GM03348 (cell line): Measurements from ENCODE around the gene SRL.
"Not testable (repeated sequence)": the region's sequence is repeated elsewhere in the genome, so short reads cannot be mapped to it uniquely, and the experiment has no call there.

Source experiments
- DNase-seq: peaks from one replicate; pipeline ENCODE4 v3.0.0; 2012; ENCODE audit warnings: low spot score

SRL gene

GRCh38 chr16:4260360-4260759, 18.5 kb upstream of the SRL start:
- no peak for DNase-seq

- no peak for DNase-seq
Measured at GRCh38 chr16:4257646-4258556, 16.0 kb upstream of the SRL start.

GRCh38 chr16:4253394-4254150, 11.7 kb upstream of the SRL start:
- peak; percentile 100 for DNase-seq

DNA sequence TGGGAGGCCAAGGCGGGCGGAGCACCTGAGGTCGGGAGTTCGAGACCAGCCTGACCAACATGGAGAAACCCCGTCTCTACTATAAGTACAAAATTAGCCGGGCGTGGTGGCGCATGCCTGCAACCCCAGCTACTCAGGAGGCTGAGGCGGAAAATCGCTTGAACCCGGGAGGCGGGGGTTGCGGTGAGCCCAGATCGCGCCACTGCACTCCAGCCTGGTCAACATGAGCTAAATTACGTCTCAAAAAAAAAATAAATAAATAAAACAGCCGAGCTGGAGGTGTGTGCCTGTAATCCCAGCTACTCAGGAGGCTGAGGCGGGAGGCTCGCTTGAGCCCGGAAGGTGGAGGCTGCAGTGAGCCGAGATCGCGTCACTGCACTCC, 11.1 kb upstream of the SRL start:
- DNase-seq: not testable (repeated sequence)

- no peak for DNase-seq
Measured at GRCh38 chr16:4249530-4250308, 7.8 kb upstream of the SRL start.

- DNase-seq: no peak
Measured at GRCh38 chr16:4247460-4247784, 5.5 kb upstream of the SRL start.

GRCh38 chr16:4246777-4247459, 5.0 kb upstream of the SRL start:
- no peak for DNase-seq

DNA sequence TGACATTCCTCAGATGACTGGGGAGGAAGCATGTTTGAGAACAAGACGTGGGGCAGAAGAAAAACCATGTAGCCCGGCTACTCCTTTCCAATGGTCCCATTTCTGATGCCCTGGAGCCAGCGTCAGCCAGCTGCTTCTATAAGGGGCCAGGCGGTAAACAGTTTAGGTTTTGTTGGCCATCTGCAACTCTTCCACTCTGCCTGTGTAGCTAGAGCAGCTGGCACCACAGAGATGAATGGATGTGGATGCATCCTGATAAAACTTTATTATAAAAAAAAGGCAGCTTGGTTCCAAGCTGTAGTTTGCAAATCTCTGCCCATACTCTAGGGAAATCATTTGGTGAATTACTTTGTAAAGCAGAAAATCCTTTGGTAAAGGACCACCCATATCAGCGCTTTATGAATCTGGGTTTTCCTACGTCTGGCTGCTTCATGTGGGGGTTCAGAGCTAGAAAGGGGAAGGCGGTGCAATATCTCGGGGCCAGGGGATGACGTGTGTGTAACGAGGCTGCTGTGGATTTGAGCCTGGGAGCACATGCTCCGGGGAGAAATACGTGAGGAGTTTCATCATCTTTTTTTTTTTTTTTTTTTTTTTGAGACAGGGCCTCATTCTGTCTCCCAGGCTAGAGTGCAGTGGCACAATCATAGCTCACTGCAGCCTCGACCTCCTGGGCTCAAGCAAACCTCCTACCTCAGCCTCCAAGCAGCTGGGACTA, 3.4 kb upstream of the SRL start:
- peak; percentile 37 for DNase-seq

GRCh38 chr16:4244254-4245076, 2.6 kb upstream of the SRL start:
- no peak for DNase-seq

DNA sequence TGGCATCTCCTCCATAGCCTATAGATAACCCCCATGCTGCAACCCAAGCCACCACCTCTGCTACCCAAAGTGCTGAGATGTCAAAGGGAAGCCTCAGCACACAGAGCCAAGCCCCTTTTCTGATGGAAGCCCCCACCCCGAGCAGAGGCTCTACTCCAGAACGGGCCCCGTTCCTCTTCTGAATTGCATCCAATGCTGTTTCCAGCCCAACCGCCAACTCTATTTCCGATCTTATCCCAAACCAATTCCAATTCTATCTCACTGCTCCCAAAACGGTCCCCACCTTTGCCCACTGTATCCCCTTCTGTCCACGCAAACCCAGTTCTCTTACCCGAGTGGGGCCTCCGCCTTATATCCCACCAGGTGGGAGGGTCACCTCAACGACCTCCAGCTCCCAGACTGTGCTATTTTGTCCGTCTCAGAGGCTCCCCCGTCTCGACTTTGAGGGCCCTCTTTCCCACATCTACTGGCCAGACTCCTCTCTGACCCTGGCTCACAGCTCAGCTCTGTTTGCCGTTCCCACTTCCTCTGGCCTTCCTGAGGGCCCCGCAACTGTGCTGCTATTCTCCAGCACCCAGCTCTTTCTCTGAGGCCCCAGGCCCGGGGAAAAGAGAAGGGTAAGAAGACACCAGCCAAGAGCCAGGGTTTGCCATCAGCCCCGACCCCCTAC, 487 bp downstream of the SRL start:
- DNase-seq: no peak

GRCh38 chr16:4240624-4241023, 1.3 kb downstream of the SRL start:
- DNase-seq: no peak

DNA sequence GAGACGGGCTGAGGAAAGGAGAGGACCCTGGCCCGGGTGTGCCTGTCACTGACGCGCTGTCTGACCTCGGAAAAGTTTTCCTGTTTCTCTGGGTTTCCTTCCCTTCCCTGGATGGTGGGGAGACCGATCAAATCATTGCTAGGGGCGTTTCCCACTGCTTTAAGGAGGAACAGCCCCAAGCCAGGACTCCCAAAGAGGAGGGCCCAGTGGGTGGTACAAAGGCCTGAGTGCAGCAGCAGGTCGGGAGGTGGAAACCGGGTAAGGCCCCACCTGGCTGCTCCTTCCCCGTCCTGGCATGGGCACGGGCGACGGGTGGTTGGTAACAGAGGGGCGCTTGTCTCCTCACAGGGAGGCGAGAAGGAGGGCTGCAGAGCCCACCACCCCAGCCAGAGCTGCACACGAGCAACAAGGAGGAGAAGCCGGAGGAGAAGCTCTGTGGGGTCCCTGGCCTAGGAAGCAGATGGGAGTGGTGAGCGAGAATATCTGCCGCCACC, 2.2 kb downstream of the SRL start:
- DNase-seq: no peak

- DNase-seq: no peak
Measured at GRCh38 chr16:4239020-4239419, 2.9 kb downstream of the SRL start.

GRCh38 chr16:4233431-4233830, 8.4 kb downstream of the SRL start:
- no peak for DNase-seq

DNA sequence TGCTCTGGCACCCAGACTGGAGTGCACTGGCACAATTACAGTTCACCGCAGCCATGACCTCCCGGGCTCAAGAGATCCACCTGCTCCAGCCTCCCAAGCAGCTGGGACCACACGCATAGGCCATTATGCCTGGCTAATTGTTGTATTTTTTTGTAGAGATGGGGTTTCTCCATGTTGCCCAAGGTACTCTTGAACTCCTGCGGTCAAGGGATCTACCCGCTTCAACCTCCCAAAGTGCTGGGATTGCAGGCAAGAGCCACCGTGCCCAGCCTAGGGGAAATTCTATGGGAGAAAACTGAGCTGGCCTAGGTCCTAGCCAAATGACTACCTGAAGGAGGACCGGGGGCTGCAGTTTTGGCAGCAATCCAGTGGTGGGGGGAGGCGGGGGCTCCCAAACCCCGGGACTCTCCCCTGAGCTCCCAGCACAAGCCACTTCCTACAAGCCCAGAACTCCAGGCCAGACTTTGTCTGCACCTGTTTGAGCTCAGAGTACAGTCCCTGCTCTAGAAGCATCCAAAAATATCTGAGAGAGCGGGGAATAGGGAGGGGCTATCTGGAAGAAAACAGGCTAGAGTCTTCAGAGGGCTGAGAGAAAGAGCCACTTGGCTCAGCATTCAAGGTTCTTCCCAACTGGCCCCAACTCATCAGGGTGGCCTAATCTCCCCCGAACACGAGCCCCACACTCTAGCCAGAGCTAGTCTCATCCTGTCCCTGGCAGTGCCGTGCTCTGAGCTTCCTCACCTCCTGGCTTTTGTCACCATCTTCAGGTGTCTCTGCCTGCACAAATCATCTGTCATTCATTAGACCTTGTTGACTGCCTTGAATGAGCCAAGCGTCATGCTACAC, 9.1 kb downstream of the SRL start:
- DNase-seq: no peak

GRCh38 chr16:4231886-4232285, 10.0 kb downstream of the SRL start:
- no peak for DNase-seq

- no peak for DNase-seq
Measured at GRCh38 chr16:4231367-4231766, 10.5 kb downstream of the SRL start.

DNA sequence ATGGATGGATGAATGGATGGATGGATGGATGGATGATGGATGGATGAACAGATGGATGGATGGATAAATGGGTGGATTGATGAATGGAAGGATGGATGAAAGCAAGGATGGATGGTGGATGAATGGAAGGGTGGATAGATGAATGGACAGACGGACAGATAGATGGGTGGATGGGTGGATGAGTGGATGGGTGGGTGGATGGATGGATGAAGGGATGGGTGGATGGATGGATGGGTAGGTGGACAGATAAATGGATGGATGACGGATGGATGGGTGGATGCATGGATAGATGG, 14.9 kb downstream of the SRL start:
- no peak for DNase-seq
